ENCODE measurements around the gene PRRC2B. TPM values are rescaled to one million over a fixed set of nuclear protein-coding genes. Genes with fewer than 3 reads are reported as not detected.
A peak's percentile ranks its signal among the peaks of the same experiment; 100 is the strongest.
"Not testable (repeated sequence)": the region's sequence is repeated elsewhere in the genome, so short reads cannot be mapped to it uniquely, and the experiment has no call there.

Gene PRRC2B
- total and polyA plus RNA-seq, 7 donors, result 22.7 to 114 (median 63.6) TPM

DNA sequence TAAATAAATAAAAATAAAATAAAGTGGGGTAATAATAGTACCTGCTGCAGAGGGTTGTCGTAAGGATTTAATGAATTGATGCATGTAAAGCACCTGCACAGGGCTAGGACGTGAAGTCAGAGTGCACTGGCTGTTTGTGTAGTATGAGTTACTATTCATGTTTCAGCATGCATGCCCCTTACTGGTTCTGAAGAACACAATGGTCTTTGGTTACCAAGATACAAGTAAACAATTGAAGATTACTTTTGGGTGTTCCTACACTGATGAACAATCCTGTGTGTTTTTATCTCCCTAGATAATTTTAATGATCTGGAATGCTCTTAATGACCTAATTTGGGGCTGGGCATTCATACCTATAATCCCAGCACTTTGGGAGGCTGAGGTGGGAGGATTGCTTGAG lies 23.2 kb upstream of the PRRC2B start:
- Histone ChIP-seq H3K9me3 (no peaks in the 10 kb centered on the region), H3K27me3 (ENCODE audit: insufficient read depth in 3 of 3, low read length in 2 of 3) (no peaks in the 10 kb centered on the region), H3K36me3 (ENCODE audit: insufficient read depth in 1 of 2, low read depth in 1 of 2) (no peaks in the 10 kb centered on the region), H3K4me1 (peaks cover 8% of the 10 kb centered on the region), H3K27ac (no peak overlapping the region), H3K4me3 (no peak overlapping the region)
- no peak for ATAC-seq
- TF ChIP-seq, protein P1, sequence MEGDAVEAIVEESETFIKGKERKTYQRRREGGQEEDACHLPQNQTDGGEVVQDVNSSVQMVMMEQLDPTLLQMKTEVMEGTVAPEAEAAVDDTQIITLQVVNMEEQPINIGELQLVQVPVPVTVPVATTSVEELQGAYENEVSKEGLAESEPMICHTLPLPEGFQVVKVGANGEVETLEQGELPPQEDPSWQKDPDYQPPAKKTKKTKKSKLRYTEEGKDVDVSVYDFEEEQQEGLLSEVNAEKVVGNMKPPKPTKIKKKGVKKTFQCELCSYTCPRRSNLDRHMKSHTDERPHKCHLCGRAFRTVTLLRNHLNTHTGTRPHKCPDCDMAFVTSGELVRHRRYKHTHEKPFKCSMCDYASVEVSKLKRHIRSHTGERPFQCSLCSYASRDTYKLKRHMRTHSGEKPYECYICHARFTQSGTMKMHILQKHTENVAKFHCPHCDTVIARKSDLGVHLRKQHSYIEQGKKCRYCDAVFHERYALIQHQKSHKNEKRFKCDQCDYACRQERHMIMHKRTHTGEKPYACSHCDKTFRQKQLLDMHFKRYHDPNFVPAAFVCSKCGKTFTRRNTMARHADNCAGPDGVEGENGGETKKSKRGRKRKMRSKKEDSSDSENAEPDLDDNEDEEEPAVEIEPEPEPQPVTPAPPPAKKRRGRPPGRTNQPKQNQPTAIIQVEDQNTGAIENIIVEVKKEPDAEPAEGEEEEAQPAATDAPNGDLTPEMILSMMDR (IDR thresholded peaks at IDR 0.05), result no peak
- DNase-seq, result no peak
- intact Hi-C loops (cut with DNase I), result loop anchor here in 1 of 2 donors (10.0 kb wide), 1 partner anchor 374 kb away; the partner anchor contains the start of gene RAPGEF1
- WGBS, 3 donors, result 69 to 78% (median 77%) methylated on average over 2 of the region's 2 CpGs

GRCh38 chr9:131372599-131372973 lies 21.3 kb upstream of the PRRC2B start:
- Histone ChIP-seq H3K27ac (peak overlapping the region; percentile 84), H3K4me3 (peak overlapping the region; percentile 68)
- not testable (repeated sequence) for H3K36me3 ChIP-seq (ENCODE audit: insufficient read depth in 1 of 2, low read depth in 1 of 2); DNase-seq; H3K27me3 ChIP-seq (ENCODE audit: insufficient read depth in 3 of 3, low read length in 2 of 3); H3K4me1 ChIP-seq; H3K9me3 ChIP-seq
- intact Hi-C loops (cut with DNase I), result loop anchor here in 1 of 2 donors (10.0 kb wide), 1 partner anchor 372 kb away; the partner anchor contains the start of gene RAPGEF1
- ATAC-seq, result peak in 2 of 4 donors; percentile 1
- 24 to 32% (median 25%) methylated on average over 17 of the region's 17 CpGs for WGBS, 3 donors

DNA sequence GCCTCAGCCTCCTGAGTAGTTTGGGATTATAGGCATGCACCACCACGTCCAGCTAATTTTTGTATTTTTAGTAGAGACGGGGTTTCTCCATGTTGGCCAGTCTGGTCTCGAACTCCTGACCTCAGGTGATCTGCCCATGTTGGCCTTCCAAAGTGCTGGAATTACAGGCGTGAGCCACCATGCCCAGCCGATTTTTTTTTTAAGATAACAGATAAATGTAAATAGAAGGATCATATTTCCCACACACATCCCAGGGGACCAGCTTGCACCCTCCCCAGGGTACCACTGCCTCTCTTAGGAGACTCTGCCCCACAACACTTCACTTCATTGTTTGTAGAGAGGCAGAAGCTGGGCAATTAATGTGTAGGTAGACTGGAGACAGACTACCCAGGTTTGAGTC lies 19.2 kb upstream of the PRRC2B start:
- WGBS, 3 donors, result 66 to 76% (median 76%) methylated on average over 5 of the region's 5 CpGs
- not testable (repeated sequence) for H3K27ac ChIP-seq; DNase-seq; H3K9me3 ChIP-seq; ATAC-seq; H3K36me3 ChIP-seq (ENCODE audit: insufficient read depth in 1 of 2, low read depth in 1 of 2); H3K4me3 ChIP-seq; H3K27me3 ChIP-seq (ENCODE audit: insufficient read depth in 3 of 3, low read length in 2 of 3); H3K4me1 ChIP-seq
- intact Hi-C loops (cut with DNase I), result loop anchor here in 1 of 2 donors (10.0 kb wide), 1 partner anchor 370 kb away; the partner anchor contains the start of gene RAPGEF1

DNA sequence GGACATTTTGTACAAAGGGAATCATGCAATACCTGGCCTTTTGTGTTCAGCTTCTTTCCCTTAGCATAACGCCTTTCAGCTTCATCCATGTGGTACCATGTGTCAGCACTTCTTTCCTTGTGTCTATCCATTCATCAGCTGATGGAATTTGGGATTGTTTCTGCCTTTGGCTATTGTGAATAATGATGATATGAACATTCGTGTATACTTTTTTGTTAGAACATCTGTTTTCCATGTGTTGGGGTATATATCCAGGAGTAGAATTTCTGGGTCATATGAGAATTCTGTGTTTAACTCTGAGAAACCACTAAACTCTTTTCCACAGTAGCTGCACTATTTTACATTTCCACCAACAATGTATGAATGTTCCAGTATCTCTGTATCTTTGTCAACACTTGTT lies 14.8 kb upstream of the PRRC2B start:
- H3K4me3 ChIP-seq, result no peak overlapping the region
- intact Hi-C loops (cut with DNase I), result loop anchor here in 1 of 2 donors (10.0 kb wide), 1 partner anchor 366 kb away; the partner anchor contains the start of gene RAPGEF1
- ATAC-seq (no peak), DNase-seq (no peak)
- TF ChIP-seq, protein P1 (IDR thresholded peaks at IDR 0.05), result no peak
- H3K36me3 ChIP-seq (ENCODE audit: insufficient read depth in 1 of 2, low read depth in 1 of 2), result no peaks in the 10 kb centered on the region
- 89 to 90% (median 89%) methylated on average over 2 of the region's 2 CpGs for WGBS, 3 donors
- H3K4me1 ChIP-seq, result peaks cover 16% of the 10 kb centered on the region
- no peaks in the 10 kb centered on the region for H3K27me3 ChIP-seq (ENCODE audit: insufficient read depth in 3 of 3, low read length in 2 of 3)
- no peak overlapping the region for H3K27ac ChIP-seq
- H3K9me3 ChIP-seq, result no peaks in the 10 kb centered on the region

DNA sequence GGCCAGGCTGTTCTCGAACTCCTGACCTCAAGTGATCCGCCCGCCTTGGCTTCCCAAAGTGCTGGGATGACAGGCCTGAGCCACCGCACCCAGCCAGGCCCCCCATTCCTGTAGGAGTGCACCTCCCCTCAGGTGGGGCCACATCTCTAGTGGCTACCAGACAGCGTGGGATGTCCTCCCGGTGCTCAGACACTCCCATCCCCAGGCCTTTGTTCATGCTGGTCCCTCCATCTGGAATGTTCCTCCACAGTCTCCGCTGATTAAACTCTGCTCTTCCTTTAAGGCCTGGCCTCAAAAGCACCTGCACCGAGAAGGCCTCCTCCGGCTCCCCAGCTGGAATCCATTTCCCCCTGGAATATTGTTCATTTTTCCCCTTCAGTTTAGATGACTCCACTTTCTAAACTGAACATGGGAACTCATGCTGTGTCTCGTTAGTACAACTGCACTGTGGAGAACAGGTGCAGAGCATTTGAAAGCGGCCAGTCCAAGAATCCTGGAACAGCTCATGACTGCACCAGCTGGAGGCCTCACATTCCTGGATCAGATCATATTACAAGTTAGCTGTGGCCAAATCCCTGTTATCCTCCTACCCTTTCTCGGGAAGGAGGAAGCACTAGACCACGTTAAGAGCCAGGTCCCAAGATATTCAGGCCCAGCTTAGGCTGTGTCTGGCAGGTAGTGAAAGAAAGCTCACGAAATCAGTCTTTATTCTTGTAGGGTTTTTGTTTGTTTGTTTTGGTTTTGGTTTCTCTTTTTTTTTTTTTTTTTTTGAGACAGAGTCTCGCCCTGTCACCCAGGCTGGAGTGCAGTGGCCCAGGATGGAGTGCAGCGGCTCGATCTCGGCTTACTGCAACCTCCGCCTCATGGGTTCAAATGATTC lies 10.8 kb upstream of the PRRC2B start:
- TF ChIP-seq, protein P1 (IDR thresholded peaks at IDR 0.05), result no peak
- peak overlapping the region; percentile 19 for H3K4me3 ChIP-seq
- H3K27ac ChIP-seq, result peak overlapping the region; percentile 87
- no peaks in the 10 kb centered on the region for H3K36me3 ChIP-seq (ENCODE audit: insufficient read depth in 1 of 2, low read depth in 1 of 2)
- peak; percentile 49 to 76 for DNase-seq
- no peaks in the 10 kb centered on the region for H3K9me3 ChIP-seq
- intact Hi-C loops (cut with DNase I), result loop anchor here in 1 of 2 donors (5.0 kb wide), 1 partner anchor 39 kb away; no protein-coding TSS in a partner anchor
- 22 to 38% (median 33%) methylated on average over 19 of the region's 19 CpGs for WGBS, 3 donors
- H3K27me3 ChIP-seq (ENCODE audit: insufficient read depth in 3 of 3, low read length in 2 of 3), result no peaks in the 10 kb centered on the region
- peak; percentile 97 to 99 (median 98) for ATAC-seq
- peaks cover 16% of the 10 kb centered on the region for H3K4me1 ChIP-seq
